ENCODE results near the gene PDIK1L.

Gene PDIK1L

DNA sequence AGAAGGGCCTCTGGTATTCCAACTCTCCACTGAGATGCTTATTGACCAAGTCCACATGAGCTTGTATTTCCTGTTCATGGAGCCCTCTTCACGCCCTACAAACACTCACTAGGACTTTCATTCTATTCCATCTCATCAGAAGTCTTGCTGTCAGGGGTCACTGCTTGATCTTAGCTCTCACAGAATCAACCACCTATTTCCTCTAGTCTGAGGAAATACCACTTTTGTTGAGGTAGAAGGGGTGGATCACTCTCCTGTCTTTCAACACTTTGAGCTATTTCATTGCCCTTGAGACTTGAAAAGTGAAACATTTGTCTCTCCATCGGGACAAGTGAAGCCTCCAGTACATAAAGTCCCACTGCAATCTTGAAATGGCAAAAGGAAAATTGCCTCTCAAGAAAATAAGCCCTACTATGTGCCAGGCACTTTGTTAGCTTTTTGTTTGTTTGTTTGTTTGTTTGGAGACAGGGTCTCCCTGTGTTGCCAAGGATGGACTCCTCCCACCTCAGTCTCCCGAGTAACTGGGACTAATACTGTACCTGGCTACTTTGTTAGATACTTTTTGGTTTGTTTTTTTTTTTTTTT is 27.4 kb downstream of the PDIK1L start:
- TF ChIP-seq POLR2AphosphoS5 (IDR thresholded peaks at IDR 0.05; ENCODE audit: low read depth) = no peak
- TF ChIP-seq SPI1 (IDR thresholded peaks at IDR 0.05; ENCODE audit: borderline replicate concordance, low read depth) = no peak
- TF ChIP-seq, protein P1, sequence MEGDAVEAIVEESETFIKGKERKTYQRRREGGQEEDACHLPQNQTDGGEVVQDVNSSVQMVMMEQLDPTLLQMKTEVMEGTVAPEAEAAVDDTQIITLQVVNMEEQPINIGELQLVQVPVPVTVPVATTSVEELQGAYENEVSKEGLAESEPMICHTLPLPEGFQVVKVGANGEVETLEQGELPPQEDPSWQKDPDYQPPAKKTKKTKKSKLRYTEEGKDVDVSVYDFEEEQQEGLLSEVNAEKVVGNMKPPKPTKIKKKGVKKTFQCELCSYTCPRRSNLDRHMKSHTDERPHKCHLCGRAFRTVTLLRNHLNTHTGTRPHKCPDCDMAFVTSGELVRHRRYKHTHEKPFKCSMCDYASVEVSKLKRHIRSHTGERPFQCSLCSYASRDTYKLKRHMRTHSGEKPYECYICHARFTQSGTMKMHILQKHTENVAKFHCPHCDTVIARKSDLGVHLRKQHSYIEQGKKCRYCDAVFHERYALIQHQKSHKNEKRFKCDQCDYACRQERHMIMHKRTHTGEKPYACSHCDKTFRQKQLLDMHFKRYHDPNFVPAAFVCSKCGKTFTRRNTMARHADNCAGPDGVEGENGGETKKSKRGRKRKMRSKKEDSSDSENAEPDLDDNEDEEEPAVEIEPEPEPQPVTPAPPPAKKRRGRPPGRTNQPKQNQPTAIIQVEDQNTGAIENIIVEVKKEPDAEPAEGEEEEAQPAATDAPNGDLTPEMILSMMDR (IDR thresholded peaks at IDR 0.05; ENCODE audit: insufficient read depth, low read length) = no peak
- TF ChIP-seq, protein P2, sequence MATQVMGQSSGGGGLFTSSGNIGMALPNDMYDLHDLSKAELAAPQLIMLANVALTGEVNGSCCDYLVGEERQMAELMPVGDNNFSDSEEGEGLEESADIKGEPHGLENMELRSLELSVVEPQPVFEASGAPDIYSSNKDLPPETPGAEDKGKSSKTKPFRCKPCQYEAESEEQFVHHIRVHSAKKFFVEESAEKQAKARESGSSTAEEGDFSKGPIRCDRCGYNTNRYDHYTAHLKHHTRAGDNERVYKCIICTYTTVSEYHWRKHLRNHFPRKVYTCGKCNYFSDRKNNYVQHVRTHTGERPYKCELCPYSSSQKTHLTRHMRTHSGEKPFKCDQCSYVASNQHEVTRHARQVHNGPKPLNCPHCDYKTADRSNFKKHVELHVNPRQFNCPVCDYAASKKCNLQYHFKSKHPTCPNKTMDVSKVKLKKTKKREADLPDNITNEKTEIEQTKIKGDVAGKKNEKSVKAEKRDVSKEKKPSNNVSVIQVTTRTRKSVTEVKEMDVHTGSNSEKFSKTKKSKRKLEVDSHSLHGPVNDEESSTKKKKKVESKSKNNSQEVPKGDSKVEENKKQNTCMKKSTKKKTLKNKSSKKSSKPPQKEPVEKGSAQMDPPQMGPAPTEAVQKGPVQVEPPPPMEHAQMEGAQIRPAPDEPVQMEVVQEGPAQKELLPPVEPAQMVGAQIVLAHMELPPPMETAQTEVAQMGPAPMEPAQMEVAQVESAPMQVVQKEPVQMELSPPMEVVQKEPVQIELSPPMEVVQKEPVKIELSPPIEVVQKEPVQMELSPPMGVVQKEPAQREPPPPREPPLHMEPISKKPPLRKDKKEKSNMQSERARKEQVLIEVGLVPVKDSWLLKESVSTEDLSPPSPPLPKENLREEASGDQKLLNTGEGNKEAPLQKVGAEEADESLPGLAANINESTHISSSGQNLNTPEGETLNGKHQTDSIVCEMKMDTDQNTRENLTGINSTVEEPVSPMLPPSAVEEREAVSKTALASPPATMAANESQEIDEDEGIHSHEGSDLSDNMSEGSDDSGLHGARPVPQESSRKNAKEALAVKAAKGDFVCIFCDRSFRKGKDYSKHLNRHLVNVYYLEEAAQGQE (IDR thresholded peaks at IDR 0.05; ENCODE audit: insufficient replicate concordance, low read depth) = no peak
- TF ChIP-seq GABPA (IDR thresholded peaks at IDR 0.05; ENCODE audit: low read depth) = no peak
- DNase-seq (ENCODE audit: low read depth in 1 of 2, low spot score in 1 of 2) = no peak
- H3K27me3 ChIP-seq (ENCODE audit: insufficient read depth, poor library complexity, severe bottlenecking) = no peaks in the 10 kb centered on the region
- H3K4me3 ChIP-seq (replicated peaks; ENCODE audit: insufficient read depth, low read length) = no peak overlapping the region
- peak overlapping the region; percentile 23; the same call in 1 of the 2 replicates for H3K27ac ChIP-seq (replicated peaks)

DNA sequence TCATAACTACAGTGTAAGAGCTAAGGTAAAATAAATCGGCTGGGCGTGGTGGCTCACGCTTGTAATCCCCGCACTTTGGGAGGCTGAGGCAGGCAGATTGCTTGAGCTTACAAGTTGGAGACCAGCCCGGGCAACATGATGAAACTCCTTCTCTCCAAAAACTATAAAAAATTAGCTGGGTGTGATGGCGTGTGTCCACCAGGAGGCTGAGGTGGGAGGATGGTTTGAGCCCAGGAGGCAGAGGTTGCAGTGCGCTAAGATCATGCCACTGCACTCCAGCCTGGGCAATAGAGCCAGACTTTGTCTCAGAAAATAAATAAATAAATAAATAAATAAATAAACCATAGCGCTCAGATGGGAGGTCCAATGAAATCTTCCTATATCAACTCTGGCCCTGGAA is 30.5 kb downstream of the PDIK1L start:
- TF ChIP-seq, protein P2 (IDR thresholded peaks at IDR 0.05; ENCODE audit: insufficient replicate concordance, low read depth) = no peak
- no peak for TF ChIP-seq SPI1 (IDR thresholded peaks at IDR 0.05; ENCODE audit: borderline replicate concordance, low read depth)
- no peak for TF ChIP-seq GABPA (IDR thresholded peaks at IDR 0.05; ENCODE audit: low read depth)
- TF ChIP-seq, protein P1 (IDR thresholded peaks at IDR 0.05; ENCODE audit: insufficient read depth, low read length) = no peak
- TF ChIP-seq POLR2AphosphoS5 (IDR thresholded peaks at IDR 0.05; ENCODE audit: low read depth) = no peak
- DNase-seq (ENCODE audit: low read depth in 1 of 2, low spot score in 1 of 2) = no peak
- H3K4me3 ChIP-seq (replicated peaks; ENCODE audit: insufficient read depth, low read length) = no peak overlapping the region
- no peaks in the 10 kb centered on the region for H3K27me3 ChIP-seq (ENCODE audit: insufficient read depth, poor library complexity, severe bottlenecking)
- no peak overlapping the region for H3K27ac ChIP-seq (replicated peaks)

DNA sequence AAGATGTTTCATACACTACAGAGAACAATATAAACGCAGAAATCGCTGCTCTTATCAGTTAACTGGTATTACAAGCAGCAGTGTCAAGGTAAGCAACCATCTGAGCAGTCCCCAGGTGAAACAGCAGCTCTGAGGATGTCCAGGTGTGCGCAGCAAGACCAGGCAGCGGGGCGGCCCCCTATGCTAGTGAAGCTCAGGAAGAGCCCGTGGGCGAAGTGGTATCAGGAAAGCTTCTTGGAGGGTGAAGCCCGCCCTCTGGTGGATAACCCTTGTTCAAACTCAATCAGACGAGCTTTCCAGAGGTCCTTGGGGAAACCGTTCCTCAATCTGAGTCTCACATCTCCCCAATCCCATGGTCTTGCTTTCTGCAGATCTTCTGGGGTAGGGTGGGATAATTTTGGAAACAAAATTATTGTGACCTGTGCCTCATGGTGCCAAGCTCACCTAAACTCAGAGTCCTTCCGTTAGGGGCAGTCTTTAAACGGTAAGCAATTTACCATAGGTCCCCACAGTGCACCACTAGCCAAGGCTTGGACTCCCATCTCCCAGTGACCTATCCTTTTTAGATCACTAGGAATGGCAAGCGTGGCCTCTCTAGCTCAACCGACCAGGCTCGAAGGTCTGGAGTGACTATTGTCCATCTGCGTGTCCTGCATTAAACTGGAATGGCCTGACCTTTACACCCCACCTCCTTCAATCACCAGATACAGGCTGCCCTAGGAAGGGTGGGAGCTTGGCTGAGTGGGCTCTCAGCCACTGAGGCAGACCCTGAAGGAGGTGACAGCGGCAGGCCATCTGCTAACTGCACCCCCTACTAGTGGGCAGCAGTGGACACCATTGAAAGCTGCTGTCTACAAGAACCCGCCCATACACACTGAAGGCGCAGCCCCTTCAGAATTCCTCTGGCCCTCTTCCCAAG is 33.7 kb downstream of the PDIK1L start:
- H3K4me3 ChIP-seq (replicated peaks; ENCODE audit: insufficient read depth, low read length) = no peak overlapping the region
- no peak overlapping the region for H3K27ac ChIP-seq (replicated peaks)
- TF ChIP-seq GABPA (IDR thresholded peaks at IDR 0.05; ENCODE audit: low read depth) (no peak), SPI1 (IDR thresholded peaks at IDR 0.05; ENCODE audit: borderline replicate concordance, low read depth) (no peak), POLR2AphosphoS5 (IDR thresholded peaks at IDR 0.05; ENCODE audit: low read depth) (no peak)
- TF ChIP-seq, protein P2 (IDR thresholded peaks at IDR 0.05; ENCODE audit: insufficient replicate concordance, low read depth) = no peak
- TF ChIP-seq, protein P1 (IDR thresholded peaks at IDR 0.05; ENCODE audit: insufficient read depth, low read length) = peak; percentile 51
- no peaks in the 10 kb centered on the region for H3K27me3 ChIP-seq (ENCODE audit: insufficient read depth, poor library complexity, severe bottlenecking)
- peak; percentile 45 to 79 for DNase-seq (ENCODE audit: low read depth in 1 of 2, low spot score in 1 of 2)
